Measurements from ENCODE around the gene COL4A6. TPM values are rescaled to one million over a fixed set of nuclear protein-coding genes. Genes with fewer than 3 reads are reported as not detected.
A peak's percentile ranks its signal among the peaks of the same experiment; 100 is the strongest.

Gene COL4A6
- polyA plus RNA-seq, 1 donor from 2014 or later = 1.6 TPM

GRCh38 chrX:108230574-108230973, 207.6 kb downstream of the COL4A6 start:
- H4K20me1 ChIP-seq (ENCODE audit: insufficient read depth) = no peaks in the 10 kb centered on the region
- H3K36me3 ChIP-seq (ENCODE audit: insufficient read depth, low read length) = no peaks in the 10 kb centered on the region
- no peak overlapping the region for H2AFZ ChIP-seq (ENCODE audit: low read depth, low read length)
- no peak overlapping the region for H3K4me2 ChIP-seq (ENCODE audit: low read length)
- H3F3A ChIP-seq (ENCODE audit: insufficient read depth, low read length, poor library complexity, severe bottlenecking) = no peaks in the 10 kb centered on the region
- H3K4me3 ChIP-seq (ENCODE audit: low read length) = no peak overlapping the region
- no peaks in the 10 kb centered on the region for H3K79me2 ChIP-seq (replicated peaks; ENCODE audit: insufficient read depth, low read length)
- H3K27me3 ChIP-seq (ENCODE audit: insufficient read depth, low read depth, low read length) = no peaks in the 10 kb centered on the region
- H3K9me3 ChIP-seq (ENCODE audit: low read length) = no peaks in the 10 kb centered on the region
- no peak for TF ChIP-seq SMC3 (conservative IDR thresholded peaks at IDR 0.05; ENCODE audit: poor library complexity)
- TF ChIP-seq EP300 (conservative IDR thresholded peaks at IDR 0.05; ENCODE audit: poor library complexity, severe bottlenecking) = no peak
- TF ChIP-seq TAF1 (IDR thresholded peaks at IDR 0.05; ENCODE audit: low read depth) = no peak
- TF ChIP-seq EZH2 (IDR thresholded peaks at IDR 0.05; ENCODE audit: borderline replicate concordance, insufficient read depth, low read length, poor library complexity, severe bottlenecking) = no peak
- no peak for TF ChIP-seq MXI1 (conservative IDR thresholded peaks at IDR 0.05; ENCODE audit: poor library complexity, severe bottlenecking)
- no peak for TF ChIP-seq REST (IDR thresholded peaks at IDR 0.05; ENCODE audit: borderline replicate concordance)
- no peak for TF ChIP-seq CTCF (IDR thresholded peaks at IDR 0.05; ENCODE audit: poor library complexity, severe bottlenecking)
- no peak for TF ChIP-seq RAD21 (conservative IDR thresholded peaks at IDR 0.05)
- TF ChIP-seq POLR2AphosphoS5 (IDR thresholded peaks at IDR 0.05) = no peak
- H3K9ac ChIP-seq (ENCODE audit: low read length) = no peak overlapping the region
- H3K9me2 ChIP-seq (ENCODE audit: insufficient read depth, low read length) = no peaks in the 10 kb centered on the region
- H3K27ac ChIP-seq (ENCODE audit: low read length) = no peak overlapping the region

- H3F3A ChIP-seq (ENCODE audit: insufficient read depth, low read length, poor library complexity, severe bottlenecking) = no peaks in the 10 kb centered on the region
- TF ChIP-seq EZH2 (IDR thresholded peaks at IDR 0.05; ENCODE audit: borderline replicate concordance, insufficient read depth, low read length, poor library complexity, severe bottlenecking) (no peak), EP300 (conservative IDR thresholded peaks at IDR 0.05; ENCODE audit: poor library complexity, severe bottlenecking) (no peak), CTCF (IDR thresholded peaks at IDR 0.05; ENCODE audit: poor library complexity, severe bottlenecking) (peak; percentile 72), SMC3 (conservative IDR thresholded peaks at IDR 0.05; ENCODE audit: poor library complexity) (peak; percentile 78), RAD21 (conservative IDR thresholded peaks at IDR 0.05) (peak; percentile 82), TAF1 (IDR thresholded peaks at IDR 0.05; ENCODE audit: low read depth) (no peak), POLR2AphosphoS5 (IDR thresholded peaks at IDR 0.05) (no peak), MXI1 (conservative IDR thresholded peaks at IDR 0.05; ENCODE audit: poor library complexity, severe bottlenecking) (no peak), REST (IDR thresholded peaks at IDR 0.05; ENCODE audit: borderline replicate concordance) (no peak)
- H3K27me3 ChIP-seq (ENCODE audit: insufficient read depth, low read depth, low read length) = no peaks in the 10 kb centered on the region
- peak overlapping the region; percentile 24 for H3K27ac ChIP-seq (ENCODE audit: low read length)
- H3K9me3 ChIP-seq (ENCODE audit: low read length) = no peaks in the 10 kb centered on the region
- H3K4me3 ChIP-seq (ENCODE audit: low read length) = no peak overlapping the region
- no peak overlapping the region for H3K9ac ChIP-seq (ENCODE audit: low read length)
- no peaks in the 10 kb centered on the region for H3K36me3 ChIP-seq (ENCODE audit: insufficient read depth, low read length)
- no peaks in the 10 kb centered on the region for H3K79me2 ChIP-seq (replicated peaks; ENCODE audit: insufficient read depth, low read length)
- no peaks in the 10 kb centered on the region for H4K20me1 ChIP-seq (ENCODE audit: insufficient read depth)
- H3K4me2 ChIP-seq (ENCODE audit: low read length) = no peak overlapping the region
- no peak overlapping the region for H2AFZ ChIP-seq (ENCODE audit: low read depth, low read length)
- no peaks in the 10 kb centered on the region for H3K9me2 ChIP-seq (ENCODE audit: insufficient read depth, low read length)
Observed at GRCh38 chrX:108224727-108225621, 213.2 kb downstream of the COL4A6 start.

All from neural cell (in vitro differentiated cells).